SK-N-MC (cell line): Measurements from ENCODE around the gene ASIC3.

Source experiments
- EZH2 ChIP-seq: fragments of 200-600 bp; sonication (generic); IDR thresholded peaks from one replicate; pipeline ENCODE4 v1.6.1; 2017; ENCODE audit warnings: antibody characterized with exemption
- FOXP2 ChIP-seq: optimal IDR thresholded peaks from 2 replicates; pipeline ENCODE3; 2011; ENCODE audit warnings: mild to moderate bottlenecking, moderate library complexity; ENCODE audit not compliant: insufficient read depth; ENCODE audit errors: extremely low read length, control extremely low read depth
- POLR2AphosphoS5 ChIP-seq: IDR thresholded peaks from 2 replicates; pipeline ENCODE4 v1.6.1; 2012; ENCODE audit warnings: mild to moderate bottlenecking, low read depth, low read length, borderline replicate concordance

- no peak for TF ChIP-seq POLR2AphosphoS5
- TF ChIP-seq EZH2: no peak
- no peak for TF ChIP-seq FOXP2
Observed at GRCh38 chr7:151009327-151010036, 38.8 kb upstream of the ASIC3 start.
